ELR (cell line): ENCODE data around the gene ICAM2.
"Not testable (repeated sequence)": the region's sequence is repeated elsewhere in the genome, so short reads cannot be mapped to it uniquely, and the experiment has no call there.

Experiments
- DNase-seq: peaks from one replicate; pipeline ENCODE4 v3.0.0-alpha.2; 2015; ENCODE audit warnings: low read depth

Gene ICAM2

DNA sequence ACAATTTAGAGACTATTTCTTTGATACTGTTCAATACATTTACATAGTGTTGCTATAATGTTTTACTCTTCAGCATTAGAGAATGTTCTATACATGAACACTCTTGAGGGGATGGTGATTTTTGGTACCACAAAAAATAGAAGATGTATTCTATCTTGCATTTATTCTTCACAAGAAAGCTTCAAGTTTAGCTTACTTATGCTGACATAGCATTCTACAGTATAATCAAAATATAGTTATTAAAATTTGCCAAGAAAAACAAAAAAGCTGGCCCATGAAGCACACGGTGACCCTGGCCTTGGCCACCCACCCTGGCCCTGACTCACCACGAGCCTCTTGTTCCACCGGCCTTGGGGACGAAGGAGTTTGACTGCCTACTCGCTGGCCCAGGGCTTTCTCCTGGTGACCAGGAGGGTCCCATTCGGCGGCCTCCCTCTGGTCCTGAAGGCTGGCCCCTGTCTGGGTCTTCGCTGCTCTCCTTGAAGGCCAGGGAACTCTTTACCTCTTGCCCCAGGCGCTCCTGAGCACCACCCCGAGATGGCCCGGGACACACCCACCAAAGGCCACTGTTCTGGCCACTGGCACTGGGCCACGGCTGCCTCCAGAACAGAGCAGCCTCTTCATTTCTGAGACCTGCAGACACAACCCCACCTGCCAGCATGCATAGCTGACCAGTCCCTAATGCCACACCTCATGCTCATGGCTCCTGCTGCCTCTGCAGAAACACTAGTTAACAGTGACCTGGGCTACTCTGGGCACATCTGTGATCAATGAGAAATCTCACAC, 22.5 kb upstream of the ICAM2 start:
- DNase-seq: no peak

DNA sequence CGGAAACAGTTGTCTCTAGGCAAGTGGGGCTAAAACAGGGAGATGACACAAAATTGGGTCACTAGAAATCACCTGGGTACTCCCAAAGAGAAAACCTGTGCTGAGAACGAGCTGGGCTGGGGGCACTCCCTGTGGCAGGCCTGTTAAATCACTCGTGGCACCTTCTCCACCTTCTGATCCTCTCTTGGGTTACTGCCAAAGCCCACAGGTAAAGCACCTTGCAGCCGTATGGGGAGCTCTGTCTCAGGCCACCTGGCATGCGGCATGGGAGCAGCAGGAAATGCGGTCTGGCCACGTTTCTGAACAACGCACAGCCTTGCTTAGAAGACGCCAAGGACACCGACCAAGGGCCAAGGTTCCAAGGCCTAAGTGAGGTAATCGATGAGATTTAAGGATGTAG, 21.5 kb upstream of the ICAM2 start:
- DNase-seq: no peak

DNA sequence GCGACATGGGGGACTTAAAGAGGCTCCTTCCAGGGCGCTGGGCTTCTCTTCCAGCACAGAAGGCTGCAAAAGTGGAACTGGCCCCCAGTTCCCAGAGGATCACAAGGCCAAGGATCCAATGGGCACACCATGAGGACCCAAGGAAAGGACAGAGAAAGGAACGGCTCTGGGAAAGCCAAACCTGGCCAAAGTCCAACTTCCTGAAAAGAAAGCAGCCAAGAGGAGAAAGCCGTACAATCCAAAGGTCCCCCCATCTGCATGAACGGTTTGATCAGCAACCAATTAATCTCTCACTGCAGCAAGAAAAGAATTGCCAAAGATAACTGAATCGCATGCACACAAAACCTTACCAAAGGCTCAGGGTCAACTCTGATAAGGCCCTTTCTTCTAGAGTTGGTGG, 19.8 kb upstream of the ICAM2 start:
- no peak for DNase-seq

- no peak for DNase-seq
These were observed 18.6 kb upstream of the ICAM2 start for GRCh38 chr17:64039106-64039400.

DNA sequence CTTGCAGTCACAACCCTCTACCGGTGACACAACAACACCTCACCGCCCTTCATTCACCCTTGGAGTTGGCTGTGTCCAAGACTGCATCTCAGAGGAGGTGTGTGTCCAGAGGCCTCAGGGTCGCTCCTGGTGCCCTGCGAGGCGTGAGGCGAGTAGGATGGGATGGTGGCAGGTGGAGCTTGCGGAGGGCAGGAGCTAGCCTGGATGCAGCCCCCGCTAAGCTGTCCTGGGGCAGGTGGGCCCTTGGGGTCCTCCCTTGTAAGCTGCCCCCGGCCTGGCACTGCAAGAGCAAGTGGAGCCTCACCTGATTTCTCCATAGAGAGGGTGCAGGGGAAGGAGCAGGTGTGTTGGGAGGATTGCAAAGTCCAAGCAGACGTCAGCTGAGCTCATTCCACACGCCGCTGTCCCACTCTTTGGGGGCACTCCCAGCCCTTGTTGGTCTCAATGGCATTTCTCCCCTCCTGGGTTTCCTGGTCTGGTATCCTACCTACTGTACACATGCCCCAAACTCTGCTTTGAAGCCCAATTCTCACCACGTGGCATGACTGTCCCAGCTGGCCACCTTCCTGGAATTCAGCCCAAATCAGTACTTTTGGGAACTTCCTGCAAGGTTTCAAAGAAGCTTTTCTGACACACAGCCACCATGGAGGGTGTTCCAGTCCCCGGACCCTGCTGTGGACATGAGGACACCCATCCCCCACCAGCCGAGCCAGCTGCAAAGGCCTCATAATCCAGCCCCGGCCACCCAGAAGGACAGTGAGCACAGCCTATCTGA, 18.1 kb upstream of the ICAM2 start:
- DNase-seq: no peak

- DNase-seq: no peak
These were observed 17.4 kb upstream of the ICAM2 start for GRCh38 chr17:64037802-64038201.

DNA sequence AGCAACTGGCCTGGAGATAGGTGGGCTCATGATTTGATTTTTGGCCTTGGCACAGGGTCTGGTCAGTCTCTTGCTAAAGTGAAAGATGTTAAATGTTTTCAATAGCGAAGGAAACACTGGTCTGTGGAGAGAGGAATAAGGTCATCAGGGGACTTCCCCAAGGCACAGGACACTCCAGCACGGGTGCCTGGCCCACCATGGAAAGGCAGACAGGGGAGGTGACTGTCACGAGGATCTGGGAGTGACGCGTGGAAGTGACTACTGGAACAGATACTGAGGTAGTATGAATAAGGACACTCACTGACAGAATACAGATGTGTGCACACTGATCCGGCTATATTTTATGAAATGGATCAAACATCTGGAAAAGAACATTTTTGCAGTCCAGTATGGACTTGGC, 16.7 kb upstream of the ICAM2 start:
- DNase-seq: no peak

DNA sequence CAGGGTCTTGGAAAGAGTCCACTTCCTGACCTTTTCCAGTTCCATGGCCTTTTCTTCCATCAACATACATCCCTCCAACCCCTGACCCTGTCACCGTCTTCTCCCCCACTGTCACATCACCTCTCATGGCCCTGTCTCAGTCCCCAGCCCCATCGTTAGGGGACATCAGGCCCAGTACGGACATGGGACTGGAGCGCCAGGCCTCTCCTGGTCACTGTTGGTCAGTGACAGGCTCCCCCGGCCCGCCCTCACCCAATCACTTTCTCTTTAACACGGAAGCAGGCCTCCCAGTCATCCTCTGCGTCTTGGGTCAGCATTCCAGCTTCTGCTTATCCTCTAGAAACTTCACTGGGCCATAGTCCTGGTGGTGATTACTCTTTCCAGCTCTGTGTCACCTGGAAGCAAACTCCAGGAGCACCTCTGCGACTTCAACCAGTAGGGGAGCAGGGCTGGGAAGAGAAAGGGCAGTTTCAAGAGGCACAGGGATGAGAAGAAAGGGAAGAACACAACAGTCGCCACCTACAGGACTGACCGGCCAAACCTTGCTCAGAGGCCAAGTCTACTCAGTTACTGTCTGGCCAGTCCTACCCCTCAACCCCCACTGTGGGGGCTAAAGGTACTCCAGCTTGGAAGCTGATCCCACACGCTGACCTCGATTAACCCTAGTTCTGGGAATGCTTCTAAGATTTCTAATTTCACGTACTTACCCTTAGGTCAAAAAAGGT, 15.9 kb upstream of the ICAM2 start:
- DNase-seq: peak; percentile 32

GRCh38 chr17:64032081-64032480, 11.6 kb upstream of the ICAM2 start:
- DNase-seq: peak; percentile 70

- DNase-seq: peak; percentile 80
These were observed 8.5 kb upstream of the ICAM2 start for GRCh38 chr17:64028874-64029464.

DNA sequence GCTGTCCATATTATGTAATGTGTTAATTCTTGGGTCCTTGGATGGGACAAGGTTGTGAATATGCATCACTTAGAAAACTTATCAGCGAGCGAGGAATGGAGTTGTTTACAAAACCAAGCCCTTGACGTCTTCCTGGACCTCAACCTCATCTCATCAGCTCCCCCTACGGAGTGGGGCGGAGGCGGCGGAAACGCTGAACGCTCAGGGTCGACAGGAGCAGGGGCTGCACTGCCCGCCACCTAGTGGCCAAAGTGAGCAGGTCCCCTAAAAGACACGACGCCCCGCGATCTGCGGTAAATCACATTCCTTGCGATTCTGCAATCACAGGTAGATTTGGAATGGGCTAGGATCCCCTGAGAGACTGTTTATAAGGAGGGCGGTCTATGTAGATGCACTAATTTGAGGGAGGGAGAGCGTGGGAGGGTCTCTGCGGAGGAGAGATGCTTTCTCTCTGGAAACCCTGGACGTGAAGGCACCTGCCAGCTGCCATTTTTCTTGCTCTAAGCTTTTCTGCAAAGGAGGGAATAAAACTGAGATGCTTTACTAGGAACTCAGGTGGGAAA, 5.4 kb upstream of the ICAM2 start:
- peak; percentile 88 for DNase-seq

DNA sequence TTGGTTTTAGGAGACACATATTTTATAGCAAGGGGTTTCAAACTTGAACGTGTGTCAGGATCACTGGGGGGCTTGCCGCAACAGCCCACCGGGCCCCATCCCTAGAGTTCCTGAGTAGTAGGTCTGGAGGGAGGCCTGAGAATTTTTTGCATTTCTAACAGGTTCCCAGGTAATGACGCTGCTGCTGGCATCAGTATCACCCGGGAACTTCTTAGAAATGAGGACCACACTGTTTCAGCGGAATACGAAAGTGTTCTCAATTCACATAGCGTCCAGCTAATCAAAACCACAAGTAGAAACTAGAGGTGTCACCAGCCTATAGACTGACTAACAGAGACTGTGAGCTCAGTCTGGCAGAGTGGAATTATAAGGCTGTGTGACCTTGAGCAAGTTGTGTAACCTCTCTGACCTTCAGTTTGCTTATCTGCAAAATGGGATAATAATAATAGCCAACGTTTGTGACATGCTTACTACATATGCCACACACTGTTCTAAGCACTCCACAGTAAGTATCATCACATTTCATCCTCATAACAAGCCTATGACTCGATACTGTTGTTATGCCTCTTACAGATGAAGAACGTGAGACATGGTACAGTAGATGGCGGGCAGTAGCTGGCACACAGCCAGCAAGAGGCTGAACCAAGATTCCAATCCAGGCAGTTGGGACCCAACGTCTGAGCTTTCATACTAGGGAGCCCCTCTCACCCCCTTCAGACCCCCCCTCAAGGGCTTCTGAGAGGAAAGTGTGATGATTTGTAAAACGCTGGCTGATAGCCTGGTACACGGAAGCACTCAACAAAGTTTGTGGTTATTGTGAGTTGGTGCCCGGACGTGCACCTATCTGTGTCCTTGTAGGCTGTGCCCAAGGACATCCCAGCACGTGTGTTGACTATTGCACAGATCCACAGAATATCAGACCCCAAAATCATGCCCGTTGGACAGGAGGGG, 4.6 kb upstream of the ICAM2 start:
- peak; percentile 55 for DNase-seq

GRCh38 chr17:64024215-64024654, 3.8 kb upstream of the ICAM2 start:
- no peak for DNase-seq

DNA sequence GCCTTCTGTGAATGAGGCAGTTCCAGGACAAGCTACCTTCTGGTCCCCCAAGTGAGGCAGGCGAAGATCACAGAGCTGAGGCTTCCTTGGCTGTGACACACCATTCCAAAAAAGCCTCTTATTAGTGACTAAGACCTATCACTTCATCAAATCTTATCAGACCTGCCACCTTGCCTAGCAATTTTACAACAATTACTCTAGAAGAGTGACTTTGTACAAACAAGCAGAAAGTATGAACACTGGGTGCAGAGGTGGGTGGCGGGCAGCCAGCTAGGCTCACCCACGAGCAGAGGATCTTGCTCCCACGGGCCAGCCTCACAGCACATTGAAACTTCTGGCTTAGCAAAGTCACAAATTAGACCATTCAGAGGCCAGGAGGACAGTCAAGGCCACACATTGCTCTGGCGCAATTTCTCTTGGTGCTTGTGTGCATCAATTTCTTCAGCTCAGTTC, 2.2 kb upstream of the ICAM2 start:
- no peak for DNase-seq

- not testable (repeated sequence) for DNase-seq
These were observed 877 bp downstream of the ICAM2 start for GRCh38 chr17:64019551-64019961.

DNA sequence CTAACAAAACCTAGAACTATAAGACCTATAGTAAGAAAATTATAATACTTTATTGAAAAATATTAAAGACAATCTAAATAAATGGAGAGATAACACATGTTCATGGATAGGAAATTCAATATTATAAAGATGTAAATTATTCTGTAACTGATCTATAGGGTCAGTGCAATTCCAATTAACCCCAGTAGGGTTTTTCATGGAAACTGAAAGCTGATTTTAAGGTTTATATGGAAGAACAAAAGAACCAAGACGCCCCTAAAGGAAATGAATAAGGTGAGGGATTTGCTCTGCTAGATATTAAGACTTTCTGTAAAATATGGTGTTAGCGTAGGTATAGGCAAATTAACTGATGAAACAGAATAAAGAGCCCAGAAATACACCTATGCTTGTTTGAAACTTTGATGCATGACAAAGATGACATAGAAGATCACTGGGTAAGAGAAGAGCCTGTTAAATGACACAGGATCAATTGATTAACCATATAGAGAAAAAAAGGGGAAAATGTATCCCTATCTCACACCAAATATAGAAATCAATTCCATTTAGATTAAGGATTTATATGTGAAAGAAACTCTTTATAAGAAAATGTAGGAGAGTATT, 3.0 kb downstream of the ICAM2 start:
- DNase-seq: peak; percentile 38

DNA sequence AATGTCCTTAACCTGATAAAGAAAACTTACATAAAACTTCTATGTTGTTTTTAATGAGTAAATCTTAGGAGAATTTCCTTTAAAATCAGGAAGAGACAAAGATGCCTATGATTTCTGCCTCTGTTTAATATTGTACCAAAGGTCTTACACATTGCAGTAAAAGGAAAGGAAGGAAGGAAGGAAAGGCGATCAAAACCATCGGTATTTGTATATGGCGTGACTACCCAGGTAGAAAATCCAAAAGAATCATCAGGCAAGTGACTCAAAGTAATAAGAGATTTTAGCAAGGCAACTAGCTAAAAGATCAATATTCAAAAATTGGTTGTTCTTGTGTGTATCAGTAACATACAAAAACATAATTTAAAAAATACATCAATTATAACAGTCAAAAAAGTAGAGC, 3.5 kb downstream of the ICAM2 start:
- no peak for DNase-seq

- DNase-seq: no peak
These were observed 4.1 kb downstream of the ICAM2 start for GRCh38 chr17:64016231-64016784.

DNA sequence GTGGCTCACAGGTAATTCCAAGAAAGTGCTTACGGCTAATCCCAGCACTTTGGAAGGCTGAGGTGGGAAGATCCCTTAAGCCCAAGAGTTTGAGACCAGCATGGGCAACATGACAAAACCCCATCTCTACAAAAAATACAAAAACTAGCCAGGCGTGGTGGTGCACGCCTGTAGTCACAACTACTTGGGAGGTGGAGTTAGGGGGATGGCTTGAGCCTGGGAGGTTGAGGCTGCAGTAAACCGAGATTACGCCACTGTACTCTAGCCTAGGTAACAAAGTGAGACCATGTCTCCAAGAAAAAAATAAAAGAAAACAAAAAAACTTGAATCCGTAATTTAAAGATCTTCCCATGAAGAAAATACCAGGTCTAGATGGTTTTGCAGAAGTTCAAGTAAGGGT, 5.0 kb downstream of the ICAM2 start:
- no peak for DNase-seq
